Spleen (tissue), 7 donors: ENCODE results near the gene WDR86.

Experiments used
- CTCF ChIP-seq, 11 experiments: fragments of 200-600 bp in 7 of 11; fragments of 450-650 bp in 4 of 11; sonication (generic) in 4 of 11; IDR thresholded peaks in 8 of 11; conservative IDR thresholded peaks in 3 of 11; 1 replicate in 7 of 11; 2 replicates in 4 of 11; pipeline versions ENCODE4 v1.4.0 to v1.8.0; 2016 to 2021; ENCODE audit warnings: antibody characterized with exemption in 11 of 11, inconsistent platforms in 4 of 11, mild to moderate bottlenecking in 1 of 11
- POLR2AphosphoS5 ChIP-seq, 3 donors: sonication (generic); formaldehyde crosslinking; IDR thresholded peaks; one replicate each; pipeline ENCODE4 v1.5.1; 2017; ENCODE audit warnings: antibody characterized with exemption in 3 of 3
- donor health status: DM: no; HTN: no; CAD: no; lungs with moderate emphysema.
- donor health status: DM: no; HTN: no; CAD: no.
- donor health status: DM: no; HTN: no; CAD: no.

- TF ChIP-seq CTCF (IDR thresholded peaks at IDR 0.05 in 8 of 11, conservative IDR thresholded peaks at IDR 0.05 in 3 of 11): no peak
- TF ChIP-seq POLR2AphosphoS5 (IDR thresholded peaks at IDR 0.05): no peak
Measured at GRCh38 chr7:151378011-151378410, 31.8 kb downstream of the WDR86 start.
